Measurements from ENCODE around the gene ASB5.
"Not testable (repeated sequence)": the region's sequence is repeated elsewhere in the genome, so short reads cannot be mapped to it uniquely, and the experiment has no call there.

ASB5 gene

DNA sequence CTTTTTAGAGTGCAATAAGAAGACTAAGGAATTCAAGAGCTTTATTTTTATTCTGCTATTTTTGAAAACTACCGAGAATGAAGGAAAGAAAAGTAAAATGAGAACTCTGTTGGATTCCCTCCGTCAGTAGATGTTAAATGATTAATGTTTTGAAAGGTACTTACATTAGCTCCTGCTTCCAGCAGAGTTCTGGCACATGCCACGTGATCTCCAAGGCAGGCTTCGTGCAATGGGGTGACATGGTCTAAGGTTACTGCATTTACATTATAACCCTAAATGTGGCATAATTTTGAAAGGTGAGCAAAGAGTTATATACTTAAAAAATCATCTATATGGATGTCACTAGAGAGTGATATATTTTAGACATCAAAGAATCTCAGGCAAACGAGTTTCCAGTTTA is 46.9 kb downstream of the ASB5 start:
- no peak for DNase-seq (ENCODE audit: low read depth)

DNA sequence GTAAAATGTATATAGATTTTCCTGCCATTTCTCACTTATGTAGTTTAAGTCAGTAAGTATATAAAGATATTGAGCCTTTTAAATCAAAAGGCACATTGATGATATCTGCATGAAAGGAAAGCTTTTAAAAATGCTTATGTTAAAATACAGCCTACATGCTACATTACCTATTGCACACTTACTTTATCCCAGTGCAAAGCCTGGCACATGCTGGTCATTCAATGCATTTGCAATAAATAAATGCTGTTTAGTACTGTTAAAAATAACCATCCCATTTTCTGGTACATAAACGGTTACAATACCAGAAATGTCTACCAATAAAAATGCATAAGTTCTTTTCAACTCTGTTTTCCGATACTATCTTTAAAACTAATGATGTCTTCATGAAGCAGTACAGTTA is 51.5 kb downstream of the ASB5 start:
- no peak for DNase-seq (ENCODE audit: low read depth)

DNA sequence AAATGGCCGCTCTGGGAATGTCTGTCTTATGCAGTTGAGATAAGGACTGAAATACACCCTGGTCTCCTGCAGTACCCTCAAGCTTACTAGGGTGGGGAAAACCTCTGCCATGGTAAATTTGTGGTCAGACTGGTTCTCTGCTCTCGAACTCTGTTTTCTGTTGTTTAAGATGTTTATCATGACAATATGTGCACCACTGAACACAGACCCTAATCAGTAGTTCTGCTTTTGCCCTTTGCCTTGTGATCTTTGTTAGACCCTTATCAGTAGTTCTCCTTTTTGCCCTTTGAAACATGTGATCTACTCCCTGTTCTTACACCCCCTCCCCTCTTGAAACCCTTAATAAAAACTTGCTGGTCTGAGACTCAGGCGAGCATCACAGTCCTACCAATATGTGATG is 56.7 kb downstream of the ASB5 start:
- not testable (repeated sequence) for DNase-seq (ENCODE audit: low read depth)

DNA sequence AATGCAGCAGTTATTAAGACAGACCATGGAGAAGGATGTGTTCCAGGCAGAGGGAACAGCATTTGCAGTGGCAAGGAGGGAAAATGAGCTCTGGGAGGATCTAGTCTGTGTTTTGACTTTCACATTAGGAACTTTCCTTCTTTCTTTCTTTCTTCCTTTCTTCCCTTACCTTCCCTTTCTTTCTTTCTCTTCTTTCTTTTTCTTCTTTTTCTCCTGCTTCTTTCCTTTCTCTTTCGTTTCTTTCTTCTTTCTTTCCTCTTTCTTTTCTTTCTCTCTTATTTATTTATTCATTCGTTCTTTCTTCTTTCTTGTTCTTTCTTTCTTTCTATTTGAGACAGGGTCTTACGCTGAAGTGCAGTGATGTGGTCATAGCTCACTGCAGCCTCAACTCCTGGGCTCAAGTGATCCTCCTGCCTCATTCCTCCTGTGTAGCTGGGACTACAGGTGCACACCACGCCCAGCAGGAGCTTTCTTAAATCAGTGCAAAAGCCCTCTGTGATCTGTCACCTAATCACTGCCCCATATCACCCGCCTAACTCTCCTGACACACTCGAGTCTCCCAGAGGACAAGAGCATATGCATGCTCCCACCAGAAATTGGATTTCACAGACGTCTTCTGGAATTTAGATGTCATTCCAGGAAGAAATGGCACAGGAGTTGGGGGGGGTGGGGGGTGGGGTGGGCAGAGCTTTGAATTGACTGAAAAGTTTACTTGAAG is 58.3 kb downstream of the ASB5 start:
- DNase-seq (ENCODE audit: low read depth) = no peak

DNA sequence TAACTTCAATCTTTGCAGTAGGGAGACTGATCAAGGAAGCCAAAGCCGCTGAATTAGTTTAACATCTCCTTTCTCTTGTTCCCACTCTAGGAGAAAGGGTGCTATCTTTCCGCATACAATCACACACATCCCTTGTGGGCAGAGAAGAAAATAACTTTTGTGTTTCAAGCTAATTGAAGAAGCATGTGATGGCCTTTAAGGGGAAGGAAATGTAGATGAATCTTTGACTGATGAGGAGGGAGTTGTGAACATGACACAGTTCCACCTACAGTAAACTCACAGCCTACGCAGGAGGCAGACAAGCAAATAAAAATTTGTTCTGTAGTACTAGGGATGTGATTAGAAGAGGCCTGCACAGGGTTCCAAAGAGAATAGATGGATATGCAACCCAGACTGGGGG is 58.9 kb downstream of the ASB5 start:
- no peak for DNase-seq (ENCODE audit: low read depth)

DNA sequence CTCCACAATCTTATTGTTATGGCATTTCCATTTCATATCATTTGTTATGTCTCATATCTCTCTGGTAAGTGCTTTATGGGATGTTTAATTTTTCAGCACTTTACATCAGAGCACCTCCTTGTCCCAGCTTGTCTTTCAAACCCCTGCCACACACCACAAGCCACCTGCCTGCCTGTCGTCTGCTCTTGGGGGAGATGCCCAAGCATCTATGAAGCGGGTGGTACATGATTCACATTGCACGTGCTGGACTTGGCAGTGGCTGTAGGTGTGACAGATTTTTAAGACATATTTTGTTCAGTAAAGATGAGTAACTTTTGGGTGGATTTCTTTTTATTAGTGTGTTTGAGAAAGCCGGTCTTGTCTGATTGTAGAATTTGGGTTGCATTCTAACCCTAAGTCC is 59.5 kb downstream of the ASB5 start:
- DNase-seq (ENCODE audit: low read depth) = no peak

DNA sequence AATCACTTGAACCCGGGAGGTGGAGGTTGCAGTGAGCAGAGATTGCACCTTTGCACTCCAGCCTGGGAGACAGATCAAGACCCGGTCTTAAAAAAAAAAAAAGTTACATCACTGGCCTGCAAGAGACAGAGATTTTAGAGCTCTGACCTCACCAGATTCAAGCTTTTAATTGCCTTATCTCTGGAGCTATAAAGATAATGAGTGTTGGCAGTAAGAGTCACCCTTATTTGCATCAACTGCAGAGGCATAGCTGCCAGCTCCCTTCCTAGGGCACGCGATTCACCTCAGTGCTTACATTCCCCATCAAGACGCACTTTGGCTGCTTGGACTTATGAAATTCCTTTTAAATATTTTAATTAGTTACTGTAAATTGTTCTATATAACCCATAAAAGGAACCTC is 61.2 kb downstream of the ASB5 start:
- no peak for DNase-seq (ENCODE audit: low read depth)

DNA sequence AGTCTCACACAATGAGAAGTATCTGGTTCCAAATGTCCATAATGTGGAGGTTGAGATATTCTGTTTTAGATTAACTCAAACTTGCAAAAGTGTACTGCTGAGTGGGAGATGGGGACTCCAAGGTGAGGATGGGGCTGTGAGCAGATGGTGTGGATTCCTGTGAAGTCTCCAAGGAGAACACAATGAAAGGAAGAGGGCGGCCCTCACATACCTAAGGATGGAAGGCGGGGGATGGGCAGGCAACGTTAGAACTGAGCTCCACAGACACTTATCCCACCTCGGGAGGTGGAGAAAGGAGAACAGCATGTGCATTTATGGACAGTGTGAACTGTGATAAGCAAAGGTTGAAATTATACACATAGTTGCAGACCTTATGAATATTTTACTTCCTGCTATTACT is 63.7 kb downstream of the ASB5 start:
- no peak for DNase-seq (ENCODE audit: low read depth)

DNA sequence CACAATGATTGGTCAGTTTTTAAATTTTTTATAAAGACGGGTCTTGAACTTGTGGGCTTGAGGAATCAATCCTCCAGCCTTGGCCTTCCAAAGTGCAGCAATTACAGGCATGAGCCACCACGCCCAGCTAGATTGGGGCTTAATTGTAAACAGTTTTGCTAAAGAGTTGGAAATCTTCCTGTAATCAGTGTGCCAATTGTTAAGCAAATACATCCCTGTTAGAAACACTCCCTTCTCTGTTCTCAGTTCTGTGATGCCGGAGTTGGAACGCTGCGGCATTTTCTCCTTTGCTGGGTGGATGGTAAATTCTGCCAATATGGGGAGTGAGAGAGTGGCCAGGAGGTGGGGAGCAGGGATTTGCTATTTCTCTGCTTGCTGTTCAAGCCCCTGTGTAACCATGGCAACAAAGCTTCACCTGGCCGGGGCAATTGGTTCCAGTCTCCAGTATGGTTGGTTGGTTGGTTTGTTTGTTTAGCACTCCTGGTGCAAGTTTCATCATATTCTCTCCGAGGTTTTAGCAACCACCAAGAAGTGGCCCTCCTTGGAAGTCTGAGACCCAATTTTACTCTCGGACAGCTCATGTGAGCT is 70.6 kb downstream of the ASB5 start:
- DNase-seq (ENCODE audit: low read depth) = no peak

DNA sequence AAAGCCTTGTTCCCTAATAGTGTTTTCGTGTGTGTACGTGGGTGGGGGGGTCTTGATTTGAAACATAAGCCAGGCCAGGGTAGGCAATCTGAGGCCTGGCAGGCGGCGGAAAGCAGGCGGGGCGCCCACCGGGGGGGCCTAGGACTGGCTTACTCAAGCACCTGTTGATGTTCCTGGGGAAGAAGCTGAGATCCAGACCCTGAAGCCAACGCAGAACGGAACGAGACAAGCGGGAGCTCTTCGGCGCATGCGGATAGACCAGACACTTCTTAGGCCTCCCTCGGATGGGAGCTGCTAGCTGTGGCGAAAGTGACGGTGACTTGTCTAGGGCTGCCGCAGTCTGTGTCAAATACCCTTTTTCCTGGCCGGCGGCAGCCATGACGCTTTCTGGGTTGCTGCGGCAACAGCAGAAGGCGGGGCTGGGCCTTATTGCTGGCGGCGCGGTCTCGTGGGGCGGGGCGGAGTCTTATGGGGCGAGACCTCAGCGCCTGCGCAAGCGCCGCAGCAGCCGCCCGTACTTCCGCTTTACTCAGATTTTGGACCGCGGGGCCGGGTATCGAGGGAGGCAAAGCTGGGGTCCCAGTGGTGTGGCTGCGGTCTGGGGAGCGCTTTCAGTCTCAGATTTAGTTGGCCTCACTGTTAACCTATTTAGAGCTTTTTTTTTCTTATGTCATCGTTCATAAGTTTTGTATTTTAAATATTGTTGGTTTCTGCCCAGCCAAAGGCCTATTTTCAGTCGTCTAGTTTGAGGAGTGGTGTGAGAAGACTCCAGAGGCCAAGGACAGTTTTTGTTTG is 73.6 kb downstream of the ASB5 start, which contains the start of gene SPATA4:
Gene SPATA4 (minus strand): TSS at position 402 of the 795 bp plus-strand sequence. CDS start 23 bp downstream, at position 379.
- peak; percentile 88 for DNase-seq (ENCODE audit: low read depth)

DNA sequence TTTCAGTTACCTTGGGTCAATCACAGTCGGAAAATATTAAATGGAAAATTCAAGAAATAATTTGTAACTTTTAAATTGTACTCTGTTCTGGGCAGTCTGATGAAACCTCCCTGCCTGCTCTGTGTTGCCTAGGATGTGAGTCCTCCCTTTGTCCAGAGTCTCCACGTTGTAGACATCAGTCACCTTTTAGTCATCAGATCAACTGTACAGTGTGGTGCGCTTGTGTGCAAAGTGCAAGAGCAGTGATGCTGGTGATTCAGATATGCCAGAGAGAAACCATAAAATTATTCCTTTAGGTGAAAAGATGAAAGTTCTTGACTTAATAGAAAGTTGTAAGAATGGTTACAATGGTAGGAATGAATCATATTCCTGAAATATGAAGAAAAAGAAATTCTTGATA is 75.1 kb downstream of the ASB5 start:
- DNase-seq (ENCODE audit: low read depth) = no peak

DNA sequence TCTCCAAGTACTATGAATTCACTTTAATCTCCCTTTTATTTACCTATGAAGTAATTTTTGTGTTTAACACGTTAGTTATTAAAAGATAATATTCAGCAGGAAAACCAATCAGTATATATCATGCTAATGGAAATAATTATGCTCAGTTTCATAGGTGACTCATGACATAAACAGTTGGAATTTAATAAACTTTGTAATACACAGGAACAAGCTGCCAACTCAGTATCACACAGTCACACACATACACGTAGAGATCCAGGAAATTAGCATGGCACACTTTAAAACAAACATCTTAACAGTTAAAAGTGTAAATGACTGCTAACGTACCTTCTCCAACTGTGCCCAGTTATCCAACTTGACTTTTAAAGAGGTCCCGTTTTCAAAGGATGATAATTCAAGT is 75.9 kb downstream of the ASB5 start:
- DNase-seq (ENCODE audit: low read depth) = no peak

DNA sequence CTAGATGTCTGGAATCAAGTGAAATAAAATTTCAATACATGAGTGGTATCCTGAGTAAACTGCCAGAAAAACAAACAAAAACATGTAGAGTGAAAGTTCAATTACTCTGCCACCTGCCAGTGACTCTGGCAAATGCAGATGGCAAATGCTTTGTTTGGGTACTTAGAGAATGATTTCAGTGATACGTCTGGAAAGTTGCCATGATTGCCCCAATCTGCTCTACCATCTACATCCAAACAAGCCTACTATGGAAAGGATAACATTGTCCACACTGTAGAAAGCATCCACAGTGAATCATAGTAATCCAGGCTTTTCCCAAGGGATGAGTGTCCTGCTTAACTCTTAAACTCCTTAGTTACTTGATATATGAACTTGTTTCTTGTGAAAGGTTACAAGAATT is 77.0 kb downstream of the ASB5 start:
- DNase-seq (ENCODE audit: low read depth) = no peak

DNA sequence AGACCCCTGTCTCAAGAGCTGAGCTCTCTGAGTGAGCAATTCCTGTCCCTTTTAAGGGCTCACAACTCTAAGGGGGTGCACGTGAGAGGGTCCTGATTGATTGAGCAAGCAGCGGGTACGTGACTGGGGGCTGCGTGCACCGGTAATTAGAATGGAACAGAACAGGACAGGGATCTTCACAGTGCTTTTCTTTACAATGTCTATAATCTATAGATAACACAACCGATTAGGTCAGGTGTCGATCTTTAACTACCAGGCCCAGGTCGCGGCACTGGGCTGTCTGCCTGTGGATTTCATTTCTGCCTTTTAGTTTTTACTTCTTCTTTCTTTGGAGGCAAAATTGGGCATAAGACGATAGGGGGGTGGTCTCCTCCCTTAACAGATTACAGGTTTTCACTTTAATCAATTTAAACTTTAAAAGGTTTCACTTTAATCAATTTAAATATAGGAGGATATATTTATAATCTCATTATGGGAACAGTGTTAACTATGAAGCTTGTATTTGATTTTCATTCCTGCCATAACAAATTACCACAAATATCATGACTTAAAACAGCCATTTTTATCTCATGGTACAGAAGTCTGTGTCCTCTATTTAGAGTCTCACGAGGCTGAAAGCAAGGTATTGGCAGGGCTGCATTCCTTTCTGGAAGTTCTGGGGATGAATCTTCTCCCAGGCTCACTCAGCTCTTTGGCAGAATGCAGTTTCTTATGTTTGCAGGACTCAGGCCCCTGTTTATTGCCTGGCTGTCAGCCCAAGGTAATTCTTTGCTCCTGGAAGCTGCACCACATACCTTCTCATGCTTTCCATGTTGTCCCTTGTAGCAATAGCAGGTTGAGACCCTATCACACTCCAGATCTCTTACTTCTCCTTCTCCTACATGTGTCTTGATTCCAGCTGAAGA is 78.9 kb downstream of the ASB5 start:
- no peak for DNase-seq (ENCODE audit: low read depth)

DNA sequence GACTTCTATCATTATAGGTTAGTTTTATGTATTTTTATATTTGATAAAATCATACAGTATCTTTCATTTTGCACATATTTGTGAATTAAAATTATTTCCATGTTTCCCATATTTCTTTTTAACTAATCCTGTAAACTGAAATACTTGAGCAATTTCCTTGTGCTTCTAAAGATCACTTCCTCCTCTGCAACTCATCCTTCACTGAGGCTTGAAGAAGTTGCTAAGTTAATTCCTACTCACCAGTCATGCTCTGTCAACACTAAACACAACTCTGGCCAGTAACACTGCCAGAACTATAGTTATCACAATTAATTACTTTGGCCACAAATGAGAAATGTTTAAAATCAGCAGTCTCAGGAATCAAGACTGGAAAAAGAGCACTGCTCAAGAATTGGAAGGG is 80.4 kb downstream of the ASB5 start:
- DNase-seq (ENCODE audit: low read depth) = no peak

DNA sequence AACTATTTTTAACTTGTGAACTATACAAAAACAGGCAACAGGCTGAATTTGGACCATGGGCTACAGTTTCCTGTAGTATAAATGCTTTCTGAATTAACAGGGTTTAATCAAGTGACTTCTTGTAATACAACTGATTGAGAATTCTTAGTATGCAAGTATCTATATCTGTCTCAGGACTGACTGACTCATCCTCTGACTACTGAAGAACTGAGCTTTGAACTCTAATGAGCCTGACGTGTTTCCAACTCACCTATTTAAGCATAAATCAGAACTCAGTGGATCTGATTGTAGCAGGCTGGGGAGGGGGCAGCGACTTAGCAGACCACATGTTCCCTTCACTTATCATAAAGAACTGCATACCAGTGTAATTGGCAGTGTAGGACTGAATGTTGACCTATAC is 81.4 kb downstream of the ASB5 start:
- DNase-seq (ENCODE audit: low read depth) = no peak

DNA sequence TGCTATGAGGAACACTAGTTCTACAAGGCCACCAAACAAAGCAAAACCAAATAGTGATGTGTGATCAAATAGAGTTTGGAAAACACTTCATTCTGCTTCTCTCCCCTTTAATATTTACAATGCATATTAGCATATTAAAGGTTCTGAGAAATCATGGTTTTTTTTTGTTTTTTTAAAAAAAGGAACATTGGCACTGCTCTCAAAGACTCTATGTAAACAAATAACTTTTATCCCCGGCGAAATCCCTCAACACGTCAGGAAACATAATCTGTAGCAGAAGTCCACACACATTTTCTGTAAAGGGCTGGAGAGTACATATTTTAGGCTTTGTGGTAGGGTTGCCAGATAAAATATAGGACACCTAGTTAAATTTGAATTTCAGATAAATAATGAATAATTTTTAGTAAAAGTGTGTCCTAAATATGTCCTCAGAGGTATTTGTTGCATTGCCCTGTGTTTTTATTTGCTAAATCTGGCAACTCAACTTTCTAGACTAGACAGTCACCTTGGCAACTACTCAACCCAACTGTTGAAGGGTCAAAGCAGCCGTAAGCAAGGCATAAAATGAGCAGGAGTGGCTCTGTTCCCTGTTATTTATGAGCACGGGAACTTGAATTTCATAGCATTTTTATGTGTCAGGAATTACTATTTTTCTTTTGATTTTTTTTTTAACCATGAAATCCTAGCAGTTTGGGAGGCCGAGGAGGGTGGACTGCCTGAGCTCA is 82.2 kb downstream of the ASB5 start:
- DNase-seq (ENCODE audit: low read depth) = no peak

DNA sequence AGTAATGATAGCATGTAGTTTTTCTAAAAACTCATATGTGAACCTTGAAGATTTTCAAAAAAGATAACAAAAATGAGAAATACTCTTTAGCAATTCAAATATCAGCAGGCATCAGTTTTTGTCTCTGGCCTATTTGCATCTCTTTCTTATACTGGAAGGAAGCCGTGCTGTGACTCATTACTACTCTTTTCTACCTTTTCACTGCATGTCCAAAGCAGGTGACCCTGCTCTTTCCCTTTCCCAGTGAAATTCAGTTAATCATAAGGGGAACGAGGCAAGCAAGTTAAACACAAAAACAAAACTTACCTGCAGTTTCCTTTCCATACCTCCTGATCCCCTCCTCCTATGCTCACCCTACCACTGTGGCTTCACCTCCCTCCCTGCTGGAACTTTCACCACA is 83.0 kb downstream of the ASB5 start:
- DNase-seq (ENCODE audit: low read depth) = no peak

DNA sequence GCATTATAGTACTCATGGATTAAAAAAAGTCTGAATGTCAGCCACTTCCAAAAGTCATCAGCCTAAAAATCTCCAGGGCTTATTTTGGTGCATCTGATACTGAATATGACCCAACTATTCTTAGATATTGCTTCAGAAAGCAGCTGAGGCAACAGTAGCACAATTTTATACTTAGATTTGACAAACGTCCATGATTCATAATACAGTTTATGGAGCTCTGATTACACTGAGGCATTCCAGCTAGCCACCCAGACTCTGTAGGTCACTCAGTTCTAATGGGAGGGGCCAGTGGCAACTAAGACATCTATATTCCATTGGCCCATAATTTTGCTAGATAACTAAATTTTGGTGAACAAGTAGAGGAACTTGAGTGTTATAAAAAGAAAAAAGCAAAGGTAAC is 84.0 kb downstream of the ASB5 start:
- no peak for DNase-seq (ENCODE audit: low read depth)
